Hepatocyte (in vitro differentiated cells): Measurements from ENCODE around the gene TAS1R3.

Experiments used
- CTCF ChIP-seq: fragments of 200-600 bp; sonication (generic); IDR thresholded peaks from 2 replicates; pipeline ENCODE4 v1.5.1; 2016; ENCODE audit warnings: antibody characterized with exemption, mild to moderate bottlenecking; ENCODE audit not compliant: poor library complexity
- EZH2phosphoT487 ChIP-seq: fragments of 200-600 bp; sonication (generic); IDR thresholded peaks from one replicate; pipeline ENCODE4 v1.6.1; 2018; ENCODE audit warnings: antibody characterized with exemption, mild to moderate bottlenecking, low read depth, moderate library complexity; ENCODE audit not compliant: unreplicated experiment, severe bottlenecking

GRCh38 chr1:1292442-1292779 lies 38.7 kb upstream of the TAS1R3 start:
- TF ChIP-seq CTCF (no peak), EZH2phosphoT487 (no peak)
